GM19025 (cell line): ENCODE data around the gene ALPG.
"Not testable (repeated sequence)": the region's sequence is repeated elsewhere in the genome, so short reads cannot be mapped to it uniquely, and the experiment has no call there.

Experiments
- ATAC-seq: cut with Tn5 transposase; IDR thresholded peaks from one replicate; pipeline ENCODE4 v1.9.1; 2021; ENCODE audit warnings: mild to moderate bottlenecking, low read depth, moderate library complexity; ENCODE audit not compliant: unreplicated experiment

The ALPG gene

DNA sequence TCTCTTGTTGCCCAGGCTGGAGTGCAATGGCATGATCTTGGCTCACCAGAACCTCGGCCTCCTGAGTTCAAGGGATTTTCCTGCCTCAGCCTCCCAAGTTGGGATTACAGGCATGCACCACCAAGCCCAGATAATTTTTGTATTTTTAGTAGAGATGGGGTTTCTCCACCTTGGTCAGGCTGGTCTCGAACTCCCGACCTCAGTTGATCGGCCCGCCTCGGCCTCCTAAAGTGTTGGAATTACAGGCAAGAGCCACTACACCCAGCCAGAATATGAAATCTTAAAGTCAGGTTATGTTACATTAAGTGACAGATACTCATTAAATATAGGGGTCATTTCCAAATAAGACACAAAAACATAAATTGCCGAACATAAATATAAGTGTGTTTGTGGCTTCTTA lies 12.2 kb upstream of the ALPG start:
- ATAC-seq: not testable (repeated sequence)

DNA sequence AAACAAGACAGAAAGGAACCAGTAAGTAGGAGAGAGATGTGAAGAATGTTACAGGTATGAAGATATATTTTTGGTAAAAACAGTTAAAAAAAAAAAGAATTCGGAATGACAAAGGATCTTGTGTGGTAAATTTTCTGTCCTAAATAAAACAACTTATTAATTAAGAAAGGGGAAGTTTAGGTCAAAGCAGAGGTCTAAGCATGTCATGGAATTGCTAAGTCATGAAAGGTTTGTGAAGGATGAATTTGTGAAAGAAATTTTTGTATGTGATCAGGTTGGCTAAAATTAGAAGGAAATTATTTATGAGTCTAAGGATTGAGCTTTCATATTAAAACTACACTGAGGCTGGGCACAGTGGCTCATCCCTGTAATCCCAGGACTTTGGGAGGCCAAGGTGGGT lies 11.1 kb upstream of the ALPG start:
- no peak for ATAC-seq

DNA sequence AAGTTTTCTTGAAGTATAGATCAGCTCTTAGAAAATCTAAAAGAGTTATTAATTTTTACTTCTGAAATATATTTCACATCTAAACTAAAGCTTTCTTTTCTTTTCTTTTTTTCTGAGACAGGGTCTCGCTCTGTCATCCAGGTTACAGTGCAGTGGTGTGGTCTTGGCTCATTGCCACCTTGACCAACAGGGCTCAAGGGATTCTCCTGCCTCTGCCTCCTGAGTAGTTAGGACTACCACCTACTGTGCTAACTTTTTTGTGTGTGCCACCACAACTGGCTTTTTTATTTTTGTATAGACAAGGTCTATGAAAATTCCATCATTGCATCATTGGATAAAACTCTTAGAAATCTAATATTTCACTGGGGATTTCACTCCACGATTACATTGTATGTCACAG lies 10.0 kb upstream of the ALPG start:
- no peak for ATAC-seq

DNA sequence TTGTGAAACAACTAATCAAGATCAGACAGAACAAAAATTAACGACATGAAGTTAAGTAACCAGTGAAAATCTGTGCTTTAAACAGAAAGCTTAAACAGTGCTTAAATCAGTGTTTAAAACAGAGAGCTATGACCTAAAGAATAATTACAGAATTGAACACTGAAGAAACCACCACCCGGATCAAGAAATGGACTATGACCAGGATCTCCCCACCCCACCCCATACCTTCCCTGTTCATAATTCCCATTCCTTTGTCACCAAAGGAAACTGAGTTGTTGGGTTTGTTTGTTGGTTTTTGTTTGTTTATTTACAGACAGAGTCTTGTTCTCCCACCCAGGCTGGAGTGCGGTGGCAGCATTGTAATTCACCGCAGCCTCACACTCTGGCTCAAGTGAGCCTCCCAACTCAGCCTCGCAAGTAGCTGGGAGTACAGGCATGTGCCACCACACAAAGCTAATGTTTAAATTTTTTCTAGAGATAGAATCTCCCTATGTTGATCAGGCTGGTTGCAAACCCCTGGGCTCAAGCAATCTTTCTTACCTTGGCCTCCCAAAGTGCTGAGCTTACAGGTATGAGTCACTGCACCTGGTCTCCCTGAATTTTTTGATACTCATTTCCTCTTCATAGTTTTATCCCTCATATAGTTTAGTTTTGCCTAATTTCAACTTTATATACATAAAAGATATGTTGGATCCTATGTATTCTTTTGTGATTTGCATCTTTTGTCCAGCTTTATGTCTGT lies 8.2 kb upstream of the ALPG start:
- no peak for ATAC-seq

DNA sequence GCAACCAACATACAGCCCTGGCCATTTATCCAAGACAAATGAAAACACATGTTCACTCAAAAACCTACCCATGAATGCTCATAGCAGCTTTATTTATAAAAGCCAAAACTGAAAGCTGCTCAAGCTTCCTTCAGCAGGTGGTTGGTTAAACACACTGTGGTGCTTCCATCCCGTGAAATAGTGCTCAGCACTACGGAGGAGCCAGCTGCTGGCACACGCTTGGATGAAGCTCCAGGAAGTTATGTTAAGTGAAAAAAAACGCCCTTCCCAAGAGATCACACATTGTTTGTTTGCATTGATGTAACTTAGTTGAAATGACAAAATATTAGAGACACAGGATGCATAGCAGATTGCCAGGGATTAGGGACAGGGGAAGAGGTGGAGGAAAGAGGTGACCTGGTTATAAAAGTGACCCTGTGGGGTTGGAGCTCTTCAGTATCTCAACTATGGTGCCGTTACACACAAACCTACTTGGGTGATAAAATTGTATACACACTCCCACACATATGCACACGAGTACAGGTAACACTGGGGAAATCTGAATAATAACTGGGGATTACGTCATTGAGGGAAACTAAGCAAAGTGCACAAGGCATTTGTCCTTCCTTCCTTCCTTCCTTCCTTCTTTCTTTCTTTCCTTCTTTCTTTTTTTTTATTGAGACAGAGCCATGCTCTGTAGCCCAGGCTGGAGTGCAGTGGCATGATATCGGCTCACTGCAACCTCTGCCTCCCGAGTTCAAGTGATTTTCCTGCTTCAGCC lies 6.2 kb upstream of the ALPG start:
- ATAC-seq: no peak

DNA sequence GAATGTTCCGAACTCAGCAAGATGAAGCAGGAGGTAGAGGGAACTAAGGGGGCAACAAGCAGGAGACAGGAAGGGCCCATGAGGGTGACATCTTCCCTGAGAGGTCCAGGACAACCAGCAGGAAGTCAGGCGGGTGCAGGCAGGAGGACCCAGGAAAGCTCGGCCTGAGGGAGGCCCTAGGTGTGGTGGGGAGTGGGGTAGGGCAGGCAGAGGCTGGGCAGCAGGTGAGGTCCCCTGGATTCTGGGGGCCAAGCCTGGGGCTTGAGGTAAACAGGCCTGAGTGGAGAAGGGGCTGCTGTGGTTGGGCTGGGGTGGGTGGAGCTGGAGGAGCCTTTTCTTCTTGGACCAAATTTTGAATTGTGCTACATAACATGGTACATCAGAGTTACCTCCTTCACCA lies 4.1 kb upstream of the ALPG start:
- no peak for ATAC-seq

DNA sequence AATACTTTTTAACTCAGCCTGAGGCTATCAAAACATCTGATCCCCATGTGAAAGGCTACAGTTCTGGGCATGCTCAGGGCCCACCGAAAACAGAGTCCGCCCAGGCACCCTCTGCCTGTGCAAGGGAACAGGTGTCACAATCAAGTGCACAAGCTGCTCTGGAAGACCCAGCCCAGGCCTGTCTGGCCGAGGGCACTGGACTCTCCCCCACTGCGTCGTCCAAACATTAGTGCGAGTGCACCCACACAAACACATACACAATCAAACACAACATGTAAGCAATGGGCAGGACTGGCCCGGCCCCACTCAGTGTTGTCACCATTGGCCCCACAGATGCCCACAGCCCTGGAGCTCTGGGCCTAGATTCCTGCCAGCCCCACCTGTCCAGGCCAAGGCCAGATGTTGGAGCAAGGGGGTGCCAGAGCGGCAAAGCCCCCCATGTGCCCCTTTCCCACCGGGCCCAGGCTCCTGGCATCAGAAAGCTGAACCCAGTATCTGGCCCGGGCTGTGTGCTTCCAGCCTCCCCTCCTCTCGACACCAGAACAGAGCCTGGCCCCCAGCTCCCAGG lies 617 bp upstream of the ALPG start:
- no peak for ATAC-seq

- not testable (repeated sequence) for ATAC-seq
These were observed 945 bp downstream of the ALPG start for GRCh38 chr2:232407428-232408150.

DNA sequence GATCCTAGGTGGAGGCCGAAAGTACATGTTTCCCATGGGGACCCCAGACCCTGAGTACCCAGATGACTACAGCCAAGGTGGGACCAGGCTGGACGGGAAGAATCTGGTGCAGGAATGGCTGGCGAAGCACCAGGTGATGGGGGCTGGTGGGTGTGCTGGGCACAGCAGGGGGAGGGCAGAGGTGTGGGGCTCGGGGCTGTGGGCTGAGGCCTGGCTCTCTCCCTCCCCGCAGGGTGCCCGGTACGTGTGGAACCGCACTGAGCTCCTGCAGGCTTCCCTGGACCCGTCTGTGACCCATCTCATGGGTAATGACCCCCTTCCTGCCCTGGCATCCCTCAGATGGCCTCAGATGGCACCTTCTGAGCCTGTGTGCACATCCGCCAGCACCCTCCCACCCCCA lies 1.6 kb downstream of the ALPG start:
- ATAC-seq: not testable (repeated sequence)

- not testable (repeated sequence) for ATAC-seq
These were observed 3.0 kb downstream of the ALPG start for GRCh38 chr2:232409617-232410016.

- ATAC-seq: no peak
These were observed 3.7 kb downstream of the ALPG start for GRCh38 chr2:232410238-232410900.

GRCh38 chr2:232411901-232412629 lies 5.4 kb downstream of the ALPG start:
- no peak for ATAC-seq

DNA sequence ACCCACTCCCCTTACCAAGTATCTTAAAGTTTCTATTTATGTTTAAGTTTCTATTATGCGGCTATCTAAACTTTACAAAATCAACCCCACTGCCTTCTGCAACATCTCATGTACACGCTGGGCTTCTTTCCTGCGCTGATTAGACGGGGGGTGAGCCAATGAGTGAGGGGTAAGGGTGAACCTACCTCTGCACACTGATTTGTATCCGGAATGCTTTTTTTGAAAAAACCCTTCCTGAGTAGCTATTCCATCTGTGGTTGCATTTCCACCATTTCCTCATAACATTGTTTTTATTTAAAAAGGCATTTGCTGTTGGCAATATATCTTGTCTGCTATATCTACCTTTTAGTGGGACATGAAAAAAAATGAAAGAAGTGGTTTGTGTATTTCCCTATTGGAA lies 6.3 kb downstream of the ALPG start:
- no peak for ATAC-seq

GRCh38 chr2:232415138-232415690 lies 8.6 kb downstream of the ALPG start:
- ATAC-seq: no peak

DNA sequence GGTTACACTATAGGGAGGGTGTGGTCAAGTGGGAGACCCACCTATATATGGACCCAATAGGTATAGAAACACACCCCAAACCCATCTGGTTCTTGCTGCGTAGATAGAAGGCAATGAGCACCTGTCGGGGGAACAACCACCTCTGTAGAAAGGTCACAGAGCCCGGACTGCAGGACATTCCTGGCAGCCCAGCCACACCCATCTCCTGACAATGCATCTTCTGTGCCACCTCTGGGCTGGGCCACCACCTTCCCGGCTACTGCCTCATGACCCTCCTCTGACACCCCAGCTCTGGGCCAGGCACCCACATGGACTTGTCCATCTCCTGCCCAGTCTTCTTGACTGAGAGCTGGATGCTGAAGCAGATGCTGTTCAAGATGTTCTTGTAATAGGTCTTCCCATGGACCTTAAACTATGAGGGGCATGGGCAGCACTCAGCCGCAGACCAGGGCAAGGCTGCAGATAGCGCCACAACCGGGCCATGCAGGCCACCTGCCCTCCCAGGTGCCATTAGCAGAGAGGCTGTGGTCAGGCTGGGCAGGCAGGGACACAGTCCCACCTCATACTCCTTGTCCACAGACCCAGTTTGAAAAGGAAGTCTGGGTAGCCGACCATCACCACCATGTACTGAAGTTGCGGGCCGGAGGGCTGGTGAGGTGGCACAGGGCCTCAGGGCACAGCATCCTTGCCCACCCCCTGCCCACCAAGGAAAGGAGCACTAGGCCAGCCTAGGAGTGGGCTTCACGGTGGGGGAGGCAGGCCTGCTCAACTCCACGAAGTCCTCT lies 9.3 kb downstream of the ALPG start:
- ATAC-seq: no peak

DNA sequence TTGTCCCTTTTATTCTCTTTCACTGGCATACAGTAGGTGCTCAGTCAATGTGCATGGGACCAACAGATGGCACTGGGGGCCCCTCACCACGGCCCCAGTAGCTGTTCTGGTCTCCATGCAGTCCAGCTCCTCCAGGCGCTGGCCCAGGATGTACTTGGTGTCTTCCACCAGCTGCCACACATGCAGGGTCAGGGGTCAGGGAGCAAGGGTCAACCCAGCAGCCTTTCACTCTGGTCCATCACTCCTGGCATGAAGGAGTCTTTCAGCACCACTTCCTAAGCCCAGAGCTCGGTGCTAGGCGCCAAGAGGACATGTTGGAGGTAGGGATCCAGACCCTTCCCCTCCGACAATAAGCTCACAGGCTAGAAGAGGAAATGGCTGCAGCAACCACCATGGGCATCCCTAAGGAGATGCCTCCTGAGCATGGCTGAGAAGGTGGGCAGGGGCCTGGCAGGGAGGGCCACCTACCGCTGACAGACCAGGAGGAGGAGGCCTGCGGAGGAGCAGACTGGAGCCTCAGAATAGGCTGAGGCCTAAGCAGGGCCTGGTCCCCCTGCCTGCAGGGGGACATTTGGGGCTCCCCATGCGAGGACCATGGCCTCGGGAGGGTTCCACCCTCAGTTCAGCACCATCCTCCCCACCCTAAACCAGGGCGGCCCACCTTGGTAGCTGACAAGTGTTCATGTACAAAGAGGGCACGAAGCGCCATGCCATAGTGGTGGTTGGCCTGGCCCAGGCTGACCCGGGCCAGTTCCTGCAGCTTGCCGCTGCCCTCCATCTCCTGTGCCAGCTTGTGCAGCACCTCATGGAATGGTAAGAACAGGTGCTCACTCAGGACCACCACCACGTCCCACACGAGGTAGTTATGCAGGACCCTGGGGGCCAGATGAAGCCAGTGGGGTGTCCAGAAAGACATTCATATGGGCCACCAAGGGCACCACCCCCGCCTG lies 10.2 kb downstream of the ALPG start:
- no peak for ATAC-seq

DNA sequence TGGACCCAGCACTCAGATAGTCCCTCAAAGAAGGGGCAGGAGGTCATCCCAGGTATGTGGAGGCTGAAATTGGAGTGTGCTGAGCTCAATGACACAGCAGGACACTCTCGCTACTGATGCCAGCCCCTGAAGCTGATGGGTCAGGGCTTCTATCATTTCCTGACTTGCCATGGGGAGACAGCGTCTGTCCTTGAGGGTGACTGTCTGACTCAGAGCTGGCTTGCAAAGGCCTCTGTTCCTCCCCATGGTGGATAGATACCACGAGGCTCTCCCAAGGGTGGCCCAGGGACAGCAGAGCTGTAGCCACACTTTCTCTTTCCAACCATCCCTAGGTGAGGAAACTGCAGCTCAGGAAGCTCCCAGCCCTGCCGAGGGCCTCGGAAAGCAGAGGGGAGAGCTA lies 10.8 kb downstream of the ALPG start:
- ATAC-seq: no peak

DNA sequence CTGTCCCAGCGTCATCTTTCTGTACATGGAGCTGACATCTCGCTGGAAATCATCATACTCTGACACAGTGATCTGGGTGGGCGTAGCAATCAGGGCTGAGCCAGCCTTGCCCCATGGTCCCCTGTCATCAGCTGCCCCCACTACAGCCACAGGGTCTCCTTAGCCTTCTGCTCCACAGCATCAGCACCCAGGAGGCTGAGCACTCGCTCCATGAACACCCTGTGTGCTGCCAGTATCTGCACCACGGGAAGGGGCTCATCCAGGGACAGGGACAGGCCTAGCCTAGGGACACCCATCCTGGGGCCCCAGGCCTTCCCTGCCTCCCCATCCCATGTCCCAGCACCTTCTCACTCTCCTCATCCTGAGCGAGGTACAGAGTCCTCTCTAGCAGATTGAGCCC lies 11.4 kb downstream of the ALPG start:
- no peak for ATAC-seq
